Measurements from ENCODE around the gene HDAC10. TPM values are rescaled to one million over a fixed set of nuclear protein-coding genes. Genes with fewer than 3 reads are reported as not detected.

Gene HDAC10
- 38.6 and 52.5 TPM in 2 replicates for total RNA-seq

DNA sequence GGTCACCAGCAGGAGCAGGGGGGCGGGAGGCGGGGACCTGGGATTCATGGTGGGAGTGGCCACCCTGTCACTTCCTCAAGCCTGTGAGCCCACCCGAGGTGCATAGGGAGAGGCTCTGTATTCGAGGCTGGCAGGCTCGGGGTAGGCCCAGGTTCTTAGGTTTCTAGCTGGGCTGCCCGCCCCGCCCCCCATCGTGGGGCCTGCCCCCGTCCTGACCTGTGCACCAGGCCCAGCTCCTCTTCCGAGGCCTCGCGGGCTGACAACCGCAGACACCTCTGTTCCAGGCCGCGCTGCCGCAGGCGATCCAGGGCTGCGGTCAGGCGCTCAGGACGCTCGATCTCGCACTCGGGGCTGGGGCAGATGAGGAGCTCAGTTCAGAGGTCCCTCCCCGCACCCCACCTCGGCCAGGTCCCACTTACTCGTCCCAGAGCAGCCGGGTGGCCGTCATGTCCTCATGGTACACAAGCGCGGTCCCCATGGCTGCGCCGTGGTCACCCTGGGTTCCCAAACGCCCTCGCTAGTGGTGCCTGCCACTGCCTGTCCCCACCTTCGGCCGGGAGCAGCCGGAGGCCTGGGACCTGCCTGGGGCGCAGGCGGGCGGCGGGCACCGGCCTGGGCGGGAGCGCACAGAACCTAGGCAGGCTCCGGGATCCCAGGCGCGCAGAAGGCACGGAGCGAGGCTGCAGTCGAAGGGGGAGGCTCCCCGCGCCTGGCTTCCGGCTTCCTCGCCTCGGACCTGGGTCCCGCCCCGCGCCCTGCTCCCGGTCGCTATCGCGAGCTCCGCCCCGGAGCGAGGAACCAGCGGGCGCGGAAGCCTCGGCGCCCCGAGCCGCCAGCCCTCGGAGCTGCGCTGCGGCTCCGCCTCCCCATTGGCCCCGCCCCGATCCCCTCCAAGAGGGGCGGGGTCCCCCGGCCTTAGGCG lies at the start of gene HDAC10:
HDAC10 (minus strand) TSS at position 711 of the 922 bp plus-strand sequence; CDS start at position 478, 233 bp downstream.

GRCh38 chr22:50269970-50270665 lies 19.1 kb upstream of the HDAC10 start, which contains the start of gene MAPK11:
MAPK11 (minus strand) TSS chr22:50270380; CDS start chr22:50270292, 88 bp downstream.

GRCh38 chr22:50261615-50262459 lies 10.8 kb upstream of the HDAC10 start, which contains the start of gene MAPK12:
MAPK12 (minus strand) TSS chr22:50261683; CDS start chr22:50261509, 174 bp downstream.

GRCh38 chr22:50244420-50245213 lies 6.4 kb downstream of the HDAC10 start, which contains the start of gene TUBGCP6:
TUBGCP6 (minus strand) TSS chr22:50245023; CDS start chr22:50244459, 564 bp downstream.

DNA sequence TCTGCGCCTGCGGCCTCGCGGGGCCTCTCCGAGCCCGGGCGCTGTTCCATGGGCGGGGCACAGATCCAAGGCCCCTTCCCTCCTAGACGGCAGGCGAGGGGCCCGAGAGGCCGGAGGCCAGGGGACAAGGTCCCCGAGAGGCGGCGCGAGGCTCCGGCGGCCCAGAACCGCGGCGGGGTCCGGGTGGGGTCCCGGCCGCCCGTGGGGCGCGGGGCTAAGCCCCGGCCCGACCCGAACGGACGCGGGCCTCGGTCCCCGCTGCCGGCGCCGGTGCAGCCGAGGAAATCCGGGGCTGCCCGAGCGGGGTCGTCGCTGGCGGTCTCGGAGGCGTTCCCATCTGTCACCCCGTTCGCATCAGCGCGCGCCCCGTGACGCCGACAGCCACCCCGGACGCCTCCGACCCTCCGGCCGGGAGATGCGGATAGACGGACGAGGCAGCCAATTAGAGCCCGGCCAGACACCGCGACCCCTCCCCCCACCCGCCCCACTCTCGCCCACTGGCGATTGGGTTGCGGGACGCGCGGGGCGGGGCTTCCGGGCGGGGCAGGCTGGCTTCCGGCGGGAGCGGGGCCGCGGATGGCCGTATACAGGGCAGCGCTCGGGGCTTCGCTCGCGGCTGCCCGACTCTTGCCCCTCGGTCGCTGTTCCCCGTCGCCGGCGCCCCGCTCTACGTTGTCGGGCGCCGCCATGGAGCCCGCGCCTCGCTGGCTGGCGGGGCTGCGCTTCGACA lies 50.4 kb downstream of the HDAC10 start, which contains the start of gene SELENOO:
SELENOO (plus strand) TSS at position 551 of the 730 bp plus-strand sequence; CDS start at position 577, 26 bp downstream.

Other genes starting within 250 kb of the HDAC10 start
- 0.09 TPM in 1 of 2 replicates, not detected in the other for gene IL17REL, start 238.5 kb downstream of the HDAC10 start, total RNA-seq
- gene TTLL8, start 193.0 kb downstream of the HDAC10 start, total RNA-seq, result not detected in 2 replicates
- 0.18 and 0.59 TPM in 2 replicates for gene MLC1, start 165.8 kb downstream of the HDAC10 start, total RNA-seq
- gene MOV10L1, start 161.3 kb downstream of the HDAC10 start, total RNA-seq, result 2.1 and 14.8 TPM in 2 replicates
- gene PANX2, start 80.5 kb downstream of the HDAC10 start, total RNA-seq, result 1.5 and 2.0 TPM in 2 replicates
- gene TRABD, start 65.4 kb downstream of the HDAC10 start, total RNA-seq, result 19.9 and 32.9 TPM in 2 replicates
- 22.7 and 24.3 TPM in 2 replicates for gene SELENOO, start 50.3 kb downstream of the HDAC10 start, total RNA-seq
- 29.7 and 36.2 TPM in 2 replicates for gene TUBGCP6, start 6.2 kb downstream of the HDAC10 start, total RNA-seq
- 44.8 and 46.6 TPM in 2 replicates for gene MAPK12, start 10.4 kb upstream of the HDAC10 start, total RNA-seq
- 3.6 and 7.2 TPM in 2 replicates for gene MAPK11, start 19.1 kb upstream of the HDAC10 start, total RNA-seq
- 185 and 257 TPM in 2 replicates for gene PLXNB2, start 56.4 kb upstream of the HDAC10 start, total RNA-seq
- 1.5 and 2.3 TPM in 2 replicates for gene DENND6B, start 75.7 kb upstream of the HDAC10 start, total RNA-seq
- gene PPP6R2, start 92.1 kb upstream of the HDAC10 start, total RNA-seq, result 60.3 and 68.0 TPM in 2 replicates
- 73.9 and 121 TPM in 2 replicates for gene SBF1, start 223.8 kb upstream of the HDAC10 start, total RNA-seq
- 6.5 and 7.6 TPM in 2 replicates for gene ADM2, start 230.3 kb upstream of the HDAC10 start, total RNA-seq
- gene MIOX, start 235.6 kb upstream of the HDAC10 start, total RNA-seq, result not detected in 2 replicates

Measured in smooth muscle cell of the umbilical artery (primary cell).